Heart left ventricle (tissue), 13 donors: Measurements from ENCODE around the gene NAXD.

Experiments used
- CTCF ChIP-seq, 12 donors: fragments of 200-600 bp; sonication (generic) in 4 of 12; IDR thresholded peaks; one replicate each; pipeline versions ENCODE4 v1.5.0 to v1.8.0; 2018 to 2022; ENCODE audit warnings: antibody characterized with exemption in 12 of 12, mild to moderate bottlenecking in 5 of 12
- POLR2A ChIP-seq, 2 donors: fragments of 450-650 bp; IDR thresholded peaks; one replicate each; pipeline ENCODE4 v1.6.1; 2017; ENCODE audit warnings: antibody characterized with exemption in 2 of 2, mild to moderate bottlenecking in 2 of 2, moderate library complexity in 2 of 2
- donor health status: ischemic (EF 13 %, LVEDD 7.1; RV severe dilation, severe dysfunction).
- donor health status: DM: no; HTN: yes; CAD: no.
- donor health status: DM: no; HTN: no; CAD: no.
- donor health status: ischemic (EF 25% LVEDD 6.9; RV normal size, moderate dysfunction).
- donor health status: ischemic (EF 25% LVEDD 5.7; RV mildly dilated, moderate dysfunction).
- donor health status: ischemic (EF 35%, LVEDD 5.7; RV mildly dilated, moderate dysfunction).
- donor health status: nonischemic (EF 11% LVEDD 7.7; RV severe dilation, severe dysfunction).
- donor health status: DM: yes; HTN: yes; CAD: no.
- donor health status: PGD.
- donor health status: ischemic (EF 29% LVEDD 5.4; RV normal size, mild dysfunction).
- donor health status: nonischemic (EF 23%, LVEDD 6.1; RV moderate dilation, normal function).

GRCh38 chr13:110644892-110645521, 29.7 kb downstream of the NAXD start:
- TF ChIP-seq POLR2A (IDR thresholded peaks at IDR 0.05), result no peak
- TF ChIP-seq CTCF (IDR thresholded peaks at IDR 0.05), result peak in 8 of 12 donors; percentile 6 to 48 (median 24)
